NCI-H526 (cell line): ENCODE data around the gene FAM118B.
A peak's percentile ranks its signal among the peaks of the same experiment; 100 is the strongest.

Experiments used
- DNase-seq, 2 experiments: peaks; one replicate each; lab custom pipeline; 2025; lab: John Stamatoyannopoulos, UW

FAM118B gene

GRCh38 chr11:126186708-126187529 is 24.7 kb upstream of the FAM118B start:
- DNase-seq = peak in 1 of 2 experiments; percentile 34

- DNase-seq = peak in 1 of 2 experiments; percentile 47
Measured at GRCh38 chr11:126188332-126189108, 23.1 kb upstream of the FAM118B start.

- DNase-seq = no peak
Measured at GRCh38 chr11:126189109-126189929, 22.3 kb upstream of the FAM118B start.

- DNase-seq = no peak
Measured at GRCh38 chr11:126190792-126191191, 20.8 kb upstream of the FAM118B start.

GRCh38 chr11:126191379-126192073 is 20.1 kb upstream of the FAM118B start:
- DNase-seq = no peak

- DNase-seq = no peak
Measured at GRCh38 chr11:126192361-126192760, 19.2 kb upstream of the FAM118B start.

GRCh38 chr11:126193038-126193478 is 18.5 kb upstream of the FAM118B start:
- DNase-seq = no peak

GRCh38 chr11:126194121-126194543 is 17.4 kb upstream of the FAM118B start:
- DNase-seq = peak; percentile 68 to 79

GRCh38 chr11:126195119-126195518 is 16.5 kb upstream of the FAM118B start:
- no peak for DNase-seq

- DNase-seq = no peak
Measured at GRCh38 chr11:126197277-126197939, 14.2 kb upstream of the FAM118B start.

- DNase-seq = no peak
Measured at GRCh38 chr11:126198648-126199047, 12.9 kb upstream of the FAM118B start.

GRCh38 chr11:126202646-126203359 is 8.8 kb upstream of the FAM118B start:
- no peak for DNase-seq

GRCh38 chr11:126205359-126205758 is 6.2 kb upstream of the FAM118B start:
- no peak for DNase-seq

- DNase-seq = no peak
Measured at GRCh38 chr11:126207896-126208295, 3.7 kb upstream of the FAM118B start.

- no peak for DNase-seq
Measured at GRCh38 chr11:126210871-126211235, 729 bp upstream of the FAM118B start.

GRCh38 chr11:126212089-126212660 is 593 bp downstream of the FAM118B start:
- DNase-seq = no peak

GRCh38 chr11:126214441-126214840 is 2.9 kb downstream of the FAM118B start:
- DNase-seq = no peak

GRCh38 chr11:126214841-126215240 is 3.3 kb downstream of the FAM118B start:
- no peak for DNase-seq

- no peak for DNase-seq
Measured at GRCh38 chr11:126216526-126217305, 5.1 kb downstream of the FAM118B start.
